ENCODE data around the gene INS.

INS gene

GRCh38 chr11:2173150-2173693, 12.2 kb upstream of the INS start:
- H3K9me3 ChIP-seq (ENCODE audit: control insufficient read depth in 5 of 5, low read length in 5 of 5), result peaks cover 0 to 2% (median 0%) of the 10 kb centered on the region in 5 donors
- no peaks in the 10 kb centered on the region for H3K36me3 ChIP-seq (ENCODE audit: control insufficient read depth in 5 of 5, insufficient read depth in 5 of 5, low read length in 5 of 5)
- H3K27me3 ChIP-seq (ENCODE audit: control insufficient read depth in 5 of 5, insufficient read depth in 4 of 5, low read length in 5 of 5), result peaks cover 10 to 47% (median 30%) of the 10 kb centered on the region in 5 donors
- no peak overlapping the region for H3K9ac ChIP-seq (ENCODE audit: low read length in 5 of 5)
- H3K4me3 ChIP-seq (ENCODE audit: low read depth in 1 of 5, low read length in 5 of 5), result no peak overlapping the region
- no peak overlapping the region for H3K27ac ChIP-seq (ENCODE audit: low read depth, low read length)
- H3K4me1 ChIP-seq (ENCODE audit: control insufficient read depth in 5 of 5, insufficient read depth in 5 of 5, low read length in 5 of 5), result no peaks in the 10 kb centered on the region

GRCh38 chr11:2172676-2173075, 11.7 kb upstream of the INS start:
- Histone ChIP-seq H3K27ac (ENCODE audit: low read depth, low read length) (no peak overlapping the region), H3K4me1 (ENCODE audit: control insufficient read depth in 5 of 5, insufficient read depth in 5 of 5, low read length in 5 of 5) (no peaks in the 10 kb centered on the region), H3K9ac (ENCODE audit: low read length in 5 of 5) (no peak overlapping the region), H3K4me3 (ENCODE audit: low read depth in 1 of 5, low read length in 5 of 5) (no peak overlapping the region), H3K36me3 (ENCODE audit: control insufficient read depth in 5 of 5, insufficient read depth in 5 of 5, low read length in 5 of 5) (no peaks in the 10 kb centered on the region), H3K27me3 (ENCODE audit: control insufficient read depth in 5 of 5, insufficient read depth in 4 of 5, low read length in 5 of 5) (peaks cover 10 to 46% (median 35%) of the 10 kb centered on the region in 5 donors), H3K9me3 (ENCODE audit: control insufficient read depth in 5 of 5, low read length in 5 of 5) (peaks cover 0 to 2% (median 0%) of the 10 kb centered on the region in 5 donors)

- H3K27me3 ChIP-seq (ENCODE audit: control insufficient read depth in 5 of 5, insufficient read depth in 4 of 5, low read length in 5 of 5), result peaks cover 7 to 47% (median 37%) of the 10 kb centered on the region in 5 donors
Measured at GRCh38 chr11:2171591-2172003, 10.6 kb upstream of the INS start, which contains the start of gene TH. Gene TH (minus strand): TSS chr11:2171815. CDS start chr11:2171786, 29 bp downstream.

DNA sequence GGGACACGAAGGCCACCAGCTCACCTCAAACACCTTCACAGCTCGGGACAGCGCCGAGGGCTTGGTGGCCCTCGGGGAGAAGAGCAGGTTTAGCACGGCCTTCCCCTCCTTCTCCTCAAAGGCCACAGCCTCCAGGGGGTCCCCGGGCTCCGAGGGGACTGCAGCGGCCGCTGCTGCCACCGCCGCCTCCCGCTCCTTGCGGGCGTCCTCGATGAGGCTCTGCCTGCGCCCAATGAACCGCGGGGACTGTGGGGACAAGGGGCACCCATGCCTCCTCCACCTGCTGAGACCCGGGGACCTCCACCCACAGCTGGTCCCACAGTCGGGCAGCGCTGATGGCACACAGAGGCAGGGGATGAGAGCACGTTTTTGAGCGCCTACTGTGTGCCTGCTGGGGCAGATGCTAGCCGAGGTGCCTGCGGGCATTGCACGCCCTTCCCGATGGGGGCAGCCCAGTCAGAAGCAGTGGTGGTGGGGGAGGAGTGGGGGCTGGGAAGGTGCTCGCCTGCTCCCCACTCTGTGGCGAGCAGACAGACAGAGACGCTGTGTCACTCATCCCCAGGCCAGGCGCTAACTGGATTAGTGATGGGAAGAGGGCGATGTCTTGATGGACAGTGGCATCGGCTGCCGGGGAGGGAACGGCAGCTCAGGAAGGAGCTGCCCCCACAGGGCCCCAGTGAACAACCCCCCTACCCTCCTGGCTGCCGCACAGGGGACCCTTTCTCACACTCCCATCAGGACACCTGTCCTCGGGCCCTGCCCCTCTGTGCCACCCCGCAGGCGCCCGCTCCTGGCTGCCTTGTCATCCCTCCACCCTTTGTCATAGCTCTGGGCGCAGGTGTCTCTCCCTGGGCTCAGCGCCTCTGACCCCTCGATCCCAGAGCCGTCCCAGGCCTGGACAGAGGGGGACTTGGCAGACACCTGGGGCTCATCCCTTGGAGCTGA, 8.9 kb upstream of the INS start:
- H3K27me3 ChIP-seq (ENCODE audit: control insufficient read depth in 5 of 5, insufficient read depth in 4 of 5, low read length in 5 of 5), result peaks cover 18 to 54% (median 43%) of the 10 kb centered on the region in 5 donors
- peaks cover 0 to 2% (median 0%) of the 10 kb centered on the region in 5 donors for H3K9me3 ChIP-seq (ENCODE audit: control insufficient read depth in 5 of 5, low read length in 5 of 5)
- H3K4me3 ChIP-seq (ENCODE audit: low read depth in 1 of 5, low read length in 5 of 5), result no peak overlapping the region
- no peaks in the 10 kb centered on the region for H3K36me3 ChIP-seq (ENCODE audit: control insufficient read depth in 5 of 5, insufficient read depth in 5 of 5, low read length in 5 of 5)
- no peak overlapping the region for H3K9ac ChIP-seq (ENCODE audit: low read length in 5 of 5)
- no peak overlapping the region for H3K27ac ChIP-seq (ENCODE audit: low read depth, low read length)
- peaks cover 0 to 10% (median 6%) of the 10 kb centered on the region in 5 donors for H3K4me1 ChIP-seq (ENCODE audit: control insufficient read depth in 5 of 5, insufficient read depth in 5 of 5, low read length in 5 of 5)

More at GRCh38 chr11:2171591-2172003, 10.6 kb upstream of the INS start, which contains the start of gene TH:
- peaks cover 0 to 2% (median 0%) of the 10 kb centered on the region in 5 donors for H3K9me3 ChIP-seq (ENCODE audit: control insufficient read depth in 5 of 5, low read length in 5 of 5)
- no peak within 1 kb of the TSS for H3K27ac ChIP-seq (ENCODE audit: low read depth, low read length)
- H3K9ac ChIP-seq (ENCODE audit: low read length in 5 of 5), result no peak within 1 kb of the TSS
- no peak within 1 kb of the TSS for H3K4me3 ChIP-seq (ENCODE audit: low read depth in 1 of 5, low read length in 5 of 5)
- H3K4me1 ChIP-seq (ENCODE audit: control insufficient read depth in 5 of 5, insufficient read depth in 5 of 5, low read length in 5 of 5), result peaks cover 0 to 2% (median under 1%) of the 10 kb centered on the region in 5 donors
- H3K36me3 ChIP-seq (ENCODE audit: control insufficient read depth in 5 of 5, insufficient read depth in 5 of 5, low read length in 5 of 5), result no peaks in the 10 kb centered on the region

DNA sequence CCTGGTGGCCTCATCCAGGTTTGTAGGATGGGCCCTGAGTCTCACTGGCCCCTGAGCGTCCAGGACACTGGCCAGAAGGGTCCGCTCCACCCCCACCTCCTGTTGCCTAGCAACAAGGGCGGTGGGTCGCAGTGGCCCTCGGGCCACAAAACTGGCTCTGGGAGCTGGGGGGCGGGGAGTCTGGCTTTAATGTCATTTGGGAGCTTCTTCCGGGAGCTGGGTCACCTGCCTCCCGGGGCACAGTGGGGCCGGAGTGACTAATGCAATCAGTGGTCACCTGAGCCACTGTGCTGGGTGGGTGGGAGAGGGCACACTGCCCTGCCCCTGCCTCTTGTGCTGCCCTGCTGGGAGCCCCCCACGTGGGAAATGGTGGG, 8.0 kb upstream of the INS start:
- Histone ChIP-seq H3K27me3 (ENCODE audit: control insufficient read depth in 5 of 5, insufficient read depth in 4 of 5, low read length in 5 of 5) (peaks cover 20 to 54% (median 40%) of the 10 kb centered on the region in 5 donors), H3K4me3 (ENCODE audit: low read depth in 1 of 5, low read length in 5 of 5) (no peak overlapping the region), H3K27ac (ENCODE audit: low read depth, low read length) (no peak overlapping the region), H3K9ac (ENCODE audit: low read length in 5 of 5) (no peak overlapping the region), H3K4me1 (ENCODE audit: control insufficient read depth in 5 of 5, insufficient read depth in 5 of 5, low read length in 5 of 5) (peaks cover 0 to 10% (median 6%) of the 10 kb centered on the region in 5 donors), H3K9me3 (ENCODE audit: control insufficient read depth in 5 of 5, low read length in 5 of 5) (peaks cover 0 to 2% (median 0%) of the 10 kb centered on the region in 5 donors), H3K36me3 (ENCODE audit: control insufficient read depth in 5 of 5, insufficient read depth in 5 of 5, low read length in 5 of 5) (no peaks in the 10 kb centered on the region)

DNA sequence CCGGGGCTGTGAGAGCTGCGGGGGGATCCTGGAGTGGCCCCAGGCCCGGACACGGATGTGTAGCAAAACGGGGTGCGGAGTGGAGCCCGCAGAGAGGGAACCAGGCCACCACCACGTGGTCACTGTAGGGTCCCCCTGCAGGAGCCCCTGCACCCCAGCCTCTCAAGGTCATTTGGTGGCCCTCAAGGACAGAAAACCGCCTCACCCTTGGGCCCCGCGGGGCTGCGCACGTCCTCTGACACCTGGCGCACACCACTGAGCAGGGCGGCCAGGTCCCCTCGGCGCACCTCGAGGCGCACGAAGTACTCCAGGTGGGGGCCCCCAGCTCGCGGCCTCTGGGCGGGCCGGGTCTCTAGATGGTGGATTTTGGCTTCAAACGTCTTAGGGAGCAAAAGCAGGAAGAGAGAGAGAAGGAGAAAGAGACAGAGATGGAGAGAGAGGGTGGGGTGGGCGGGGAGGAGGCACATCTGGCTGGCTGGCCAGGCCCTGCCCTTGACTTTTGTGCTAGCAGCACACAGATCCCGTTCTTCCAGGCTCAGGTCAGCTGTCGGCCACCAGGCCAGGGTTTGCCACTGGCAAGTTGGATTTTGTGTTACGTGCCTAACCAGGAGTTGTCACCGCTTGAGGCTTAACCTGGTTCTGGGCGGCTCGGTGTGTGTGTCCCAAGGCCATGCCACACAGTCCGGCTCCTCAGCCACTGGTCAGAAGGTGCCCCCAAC, 7.4 kb upstream of the INS start:
- peaks cover 0 to 2% (median 0%) of the 10 kb centered on the region in 5 donors for H3K9me3 ChIP-seq (ENCODE audit: control insufficient read depth in 5 of 5, low read length in 5 of 5)
- H3K9ac ChIP-seq (ENCODE audit: low read length in 5 of 5), result no peak overlapping the region
- H3K4me1 ChIP-seq (ENCODE audit: control insufficient read depth in 5 of 5, insufficient read depth in 5 of 5, low read length in 5 of 5), result peaks cover 0 to 10% (median 6%) of the 10 kb centered on the region in 5 donors
- H3K27me3 ChIP-seq (ENCODE audit: control insufficient read depth in 5 of 5, insufficient read depth in 4 of 5, low read length in 5 of 5), result peaks cover 22 to 54% (median 44%) of the 10 kb centered on the region in 5 donors
- no peak overlapping the region for H3K4me3 ChIP-seq (ENCODE audit: low read depth in 1 of 5, low read length in 5 of 5)
- H3K36me3 ChIP-seq (ENCODE audit: control insufficient read depth in 5 of 5, insufficient read depth in 5 of 5, low read length in 5 of 5), result no peaks in the 10 kb centered on the region
- H3K27ac ChIP-seq (ENCODE audit: low read depth, low read length), result no peak overlapping the region

DNA sequence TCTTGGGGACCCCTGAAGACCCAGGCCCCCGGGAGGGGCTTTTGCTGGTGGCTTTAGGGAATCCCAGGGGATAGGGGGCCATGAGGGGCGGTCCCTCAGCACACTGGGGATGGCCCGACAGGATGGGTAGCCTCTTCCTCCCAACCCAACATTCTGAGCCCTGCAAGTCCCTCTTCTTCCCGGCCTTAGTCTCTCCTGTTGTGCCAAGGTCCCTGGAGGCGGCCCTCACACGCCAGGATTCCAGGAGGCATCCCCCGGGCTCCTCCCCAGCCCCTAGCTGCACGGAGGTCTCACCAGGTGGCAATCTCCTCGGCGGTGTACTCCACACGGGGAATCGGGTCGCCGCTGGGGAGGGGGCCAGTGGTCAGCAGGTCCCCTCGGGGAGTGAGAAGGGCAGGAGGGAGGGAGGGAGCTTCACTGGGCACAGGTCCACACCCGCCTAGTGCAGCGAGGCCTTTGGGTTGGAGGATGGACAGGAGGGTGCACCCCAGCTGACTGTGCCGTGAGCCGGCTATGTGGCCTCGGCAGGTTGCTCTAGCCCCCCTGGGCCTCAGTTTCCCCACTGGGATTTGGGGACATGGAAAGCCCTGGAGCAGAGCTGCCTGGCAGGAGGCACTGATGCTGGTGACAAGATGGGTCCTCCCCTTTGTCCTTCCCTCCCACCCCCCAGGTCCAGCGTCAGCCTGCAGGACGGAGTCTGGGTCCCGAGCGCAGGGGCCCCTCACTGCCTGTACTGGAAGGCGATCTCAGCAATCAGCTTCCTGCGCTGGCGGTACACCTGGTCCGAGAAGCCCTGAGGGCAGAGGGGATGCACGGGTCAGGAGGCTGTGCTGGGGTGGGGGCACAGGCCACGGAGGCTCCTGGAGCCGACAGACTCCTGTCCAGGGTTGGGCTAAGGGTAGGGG, 6.4 kb upstream of the INS start:
- H3K4me1 ChIP-seq (ENCODE audit: control insufficient read depth in 5 of 5, insufficient read depth in 5 of 5, low read length in 5 of 5), result peaks cover 0 to 10% (median 6%) of the 10 kb centered on the region in 5 donors
- peaks cover 27 to 60% (median 53%) of the 10 kb centered on the region in 5 donors for H3K27me3 ChIP-seq (ENCODE audit: control insufficient read depth in 5 of 5, insufficient read depth in 4 of 5, low read length in 5 of 5)
- H3K27ac ChIP-seq (ENCODE audit: low read depth, low read length), result no peak overlapping the region
- no peaks in the 10 kb centered on the region for H3K36me3 ChIP-seq (ENCODE audit: control insufficient read depth in 5 of 5, insufficient read depth in 5 of 5, low read length in 5 of 5)
- H3K9me3 ChIP-seq (ENCODE audit: control insufficient read depth in 5 of 5, low read length in 5 of 5), result no peaks in the 10 kb centered on the region
- H3K4me3 ChIP-seq (ENCODE audit: low read depth in 1 of 5, low read length in 5 of 5), result no peak overlapping the region
- no peak overlapping the region for H3K9ac ChIP-seq (ENCODE audit: low read length in 5 of 5)

- peaks cover 0 to 10% (median 6%) of the 10 kb centered on the region in 5 donors for H3K4me1 ChIP-seq (ENCODE audit: control insufficient read depth in 5 of 5, insufficient read depth in 5 of 5, low read length in 5 of 5)
- H3K4me3 ChIP-seq (ENCODE audit: low read depth in 1 of 5, low read length in 5 of 5), result peak overlapping the region in 1 of 5 donors; percentile 28
- H3K36me3 ChIP-seq (ENCODE audit: control insufficient read depth in 5 of 5, insufficient read depth in 5 of 5, low read length in 5 of 5), result no peaks in the 10 kb centered on the region
- no peaks in the 10 kb centered on the region for H3K9me3 ChIP-seq (ENCODE audit: control insufficient read depth in 5 of 5, low read length in 5 of 5)
- no peak overlapping the region for H3K9ac ChIP-seq (ENCODE audit: low read length in 5 of 5)
- peaks cover 26 to 59% (median 55%) of the 10 kb centered on the region in 5 donors for H3K27me3 ChIP-seq (ENCODE audit: control insufficient read depth in 5 of 5, insufficient read depth in 4 of 5, low read length in 5 of 5)
- H3K27ac ChIP-seq (ENCODE audit: low read depth, low read length), result no peak overlapping the region
Measured at GRCh38 chr11:2166091-2166851, 5.3 kb upstream of the INS start.
